ENCODE data around the gene SERF1A. TPM values are rescaled to one million over a fixed set of nuclear protein-coding genes. Genes with fewer than 3 reads are reported as not detected.
"Not testable (repeated sequence)": the region's sequence is repeated elsewhere in the genome, so short reads cannot be mapped to it uniquely, and the experiment has no call there.

Gene SERF1A
- polyA plus RNA-seq, 2 donors, result 0.41 to 2.5 TPM

GRCh38 chr5:70953068-70953467, 52.6 kb downstream of the SERF1A start:
- H3K36me3 ChIP-seq (ENCODE audit: control insufficient read depth in 2 of 2, insufficient read depth in 2 of 2, low read length in 1 of 2); H3K4me3 ChIP-seq (ENCODE audit: low read depth in 1 of 2, low read length in 2 of 2); H3K27ac ChIP-seq (ENCODE audit: low read depth in 2 of 2, low read length in 1 of 2); H3K27me3 ChIP-seq (ENCODE audit: control insufficient read depth in 1 of 2, insufficient read depth in 2 of 2, low read length in 2 of 2); H3K4me1 ChIP-seq (ENCODE audit: control insufficient read depth in 2 of 2, insufficient read depth in 2 of 2, low read length in 1 of 2); H3K9me3 ChIP-seq (ENCODE audit: control insufficient read depth in 2 of 2, insufficient read depth in 1 of 2, low read depth in 1 of 2, low read length in 1 of 2): not testable (repeated sequence)
- no CpG with 5 or more reads among the region's 10 CpGs for WGBS, 2 donors

Other genes with a start within 250 kb of the SERF1A start
- 10 to 100 TPM; 22.1 to 34.4 TPM for gene SMN1, start 24.4 kb downstream of the SERF1A start, polyA plus RNA-seq
- gene NAIP, start 124.7 kb downstream of the SERF1A start, polyA plus RNA-seq, result 1 to 10 TPM; 1.2 to 1.8 TPM
- 1 to 10 TPM; 2.3 to 4.0 TPM for gene GTF2H2, start 167.0 kb downstream of the SERF1A start, polyA plus RNA-seq